Transverse colon (tissue), 4 donors: Measurements from ENCODE around the gene GK2. TPM values are rescaled to one million over a fixed set of nuclear protein-coding genes. Genes with fewer than 3 reads are reported as not detected.

Experiments used
- DNase-seq: peaks from one replicate; pipeline ENCODE4 v3.0.0-alpha.2; 2019
- H3K27ac ChIP-seq, 4 donors: fragments of 200-600 bp; sonication (generic); 2 replicates each; pipeline ENCODE4 v1.5.1; 2016 to 2018; ENCODE audit warnings: inconsistent platforms in 4 of 4
- H3K27me3 ChIP-seq: fragments of 200-600 bp; sonication (generic); 2 replicates; pipeline ENCODE4 v1.5.1; 2017; ENCODE audit warnings: inconsistent platforms
- H3K36me3 ChIP-seq, 4 donors: fragments of 200-600 bp; sonication (generic); 2 replicates each; pipeline ENCODE4 v1.5.1; 2017 to 2019; ENCODE audit warnings: inconsistent platforms in 4 of 4
- H3K4me1 ChIP-seq, 4 donors: fragments of 200-600 bp; sonication (generic); 2 replicates each; pipeline ENCODE4 v1.5.1; 2017 to 2020; ENCODE audit warnings: inconsistent platforms in 4 of 4
- H3K4me3 ChIP-seq, 4 donors: fragments of 200-600 bp; sonication (generic); 1 replicate in 1 of 4; 2 replicates in 3 of 4; pipeline versions ENCODE4 v1.5.1 to v1.6.1; 2017 to 2019; ENCODE audit warnings: inconsistent platforms in 4 of 4
- H3K9me3 ChIP-seq, 2 donors: fragments of 200-600 bp; sonication (generic); 2 replicates each; pipeline ENCODE4 v1.5.1; 2017 to 2019; ENCODE audit warnings: inconsistent platforms in 2 of 2
- CTCF ChIP-seq, 5 experiments: fragments of 200-600 bp in 3 of 5; fragments of 450-650 bp in 2 of 5; sonication (generic) in 3 of 5; IDR thresholded peaks; 1 replicate in 2 of 5; 2 replicates in 3 of 5; pipeline ENCODE4 v1.5.1; 2016 to 2017; ENCODE audit warnings: antibody characterized with exemption in 5 of 5, inconsistent platforms in 3 of 5, mild to moderate bottlenecking in 2 of 5, moderate library complexity in 1 of 5
- EP300 ChIP-seq: sonication (generic); formaldehyde crosslinking; IDR thresholded peaks from one replicate; pipeline ENCODE4 v1.6.1; 2017; ENCODE audit warnings: antibody characterized with exemption, low read depth
- POLR2A ChIP-seq: fragments of 450-650 bp; IDR thresholded peaks from one replicate; pipeline ENCODE4 v1.6.1; 2016; ENCODE audit warnings: antibody characterized with exemption, mild to moderate bottlenecking, moderate library complexity
- POLR2AphosphoS5 ChIP-seq, 3 donors: sonication (generic); formaldehyde crosslinking; IDR thresholded peaks; one replicate each; pipeline ENCODE4 v1.6.1; 2016; ENCODE audit warnings: antibody characterized with exemption in 3 of 3
- WGBS, 2 donors: methylation state at CpG; one replicate each; pipeline ENCODE4 v1.1.5; 2018; ENCODE audit warnings: low coverage in 1 of 2; 5-methylcytosine and 5-hydroxymethylcytosine counted together
- in situ Hi-C, 4 donors: fragments of 200-750 bp; cut with MboI; loops; one replicate each; pipeline versions ENCODE4 v1.15.0 to v1.15.1; 2017; ENCODE audit warnings: low sequenced_read_pairs in 3 of 4, low pct_ligation_motif_present in 1 of 4, low pct_unique_long_range_greater_than_20kb in 1 of 4
- intact Hi-C: fragments of 100-400 bp; cut with DNase I; formaldehyde crosslinking; loops from one replicate; pipeline ENCODE4 v1.15.1; 2023; ENCODE audit warnings: low total_unique reads
- total RNA-seq, 4 donors: library from RNA; depleted of rRNA; stranded (reverse); fragments of >200 nt; gene quantifications; one replicate each; pipeline ENCODE4 v1.1.0, GENCODE V29; 2016

The GK2 gene
- total RNA-seq, 4 donors from 2014 or later = not detected

GRCh38 chr4:79357365-79357764, 50.7 kb downstream of the GK2 start:
- in situ Hi-C loops = no loop called here
- intact Hi-C loops = loop anchor here (10.0 kb wide), 1 partner anchor 1467 kb away; no protein-coding TSS in a partner anchor

More at GRCh38 chr4:79357365-79357764, 50.7 kb downstream of the GK2 start:
- no peaks in the 10 kb centered on the region for H3K36me3 ChIP-seq
- H3K4me3 ChIP-seq = no peak overlapping the region
- no peaks in the 10 kb centered on the region for H3K4me1 ChIP-seq
- WGBS, 2 donors = 60 to 63% methylated on average over 8 of the region's 8 CpGs
- DNase-seq = no peak
- H3K27ac ChIP-seq = no peak overlapping the region
- no peaks in the 10 kb centered on the region for H3K27me3 ChIP-seq
- no peak for TF ChIP-seq POLR2A
- TF ChIP-seq POLR2AphosphoS5 (IDR thresholded peaks at IDR 0.05) = no peak
- no peak for TF ChIP-seq EP300
- no peak for TF ChIP-seq CTCF (IDR thresholded peaks at IDR 0.05)
- no peaks in the 10 kb centered on the region for H3K9me3 ChIP-seq

Other genes with a start within 250 kb of the GK2 start
- gene NAA11, start 82.2 kb downstream of the GK2 start, total RNA-seq = not detected